Neuronal stem cell (in vitro differentiated cells): ENCODE measurements around the gene SLX9.

Source experiments
- DNase-seq: peaks from one replicate; pipeline ENCODE4 v3.0.0-alpha.2; 2013; ENCODE audit warnings: low spot score
- H2AFZ ChIP-seq: one replicate; pipeline ENCODE4 v1.6.1; 2013; ENCODE audit warnings: mild to moderate bottlenecking, low read length, inconsistent platforms
- H2AK5ac ChIP-seq: 2 replicates; pipeline ENCODE4 v1.6.1; 2013; ENCODE audit warnings: low read depth, mild to moderate bottlenecking, inconsistent platforms, low read length, moderate library complexity, mixed read lengths
- H2BK120ac ChIP-seq: 2 replicates; pipeline ENCODE4 v1.6.1; 2013; ENCODE audit warnings: low read depth, mild to moderate bottlenecking, inconsistent platforms, low read length, moderate library complexity, mixed read lengths
- H2BK12ac ChIP-seq: one replicate; pipeline ENCODE4 v1.6.1; 2013; ENCODE audit warnings: low read length, inconsistent platforms
- H2BK15ac ChIP-seq: 2 replicates; pipeline ENCODE4 v1.6.1; 2013; ENCODE audit warnings: mild to moderate bottlenecking, low read length, inconsistent platforms, mixed read lengths
- H2BK5ac ChIP-seq: one replicate; pipeline ENCODE4 v1.6.1; 2013; ENCODE audit warnings: inconsistent platforms, mild to moderate bottlenecking, low read length, moderate library complexity
- H3K14ac ChIP-seq: one replicate; pipeline ENCODE4 v1.6.1; 2013; ENCODE audit warnings: low read length, inconsistent platforms
- H3K18ac ChIP-seq: 2 replicates; pipeline ENCODE4 v1.6.1; 2013; ENCODE audit warnings: low read length, inconsistent platforms
- H3K23ac ChIP-seq: 2 replicates; pipeline ENCODE4 v1.6.1; 2013; ENCODE audit warnings: low read depth, mild to moderate bottlenecking, mixed read lengths, low read length, inconsistent platforms; ENCODE audit not compliant: poor library complexity
- H3K27ac ChIP-seq: replicated peaks from 3 replicates; pipeline ENCODE4 v1.5.1; 2013; ENCODE audit warnings: low read length, inconsistent platforms
- H3K27me3 ChIP-seq, 3 experiments: 2 replicates each; pipeline ENCODE4 v1.6.1; 2013; ENCODE audit warnings: low read length in 3 of 3, mild to moderate bottlenecking in 2 of 3, inconsistent platforms in 1 of 3, low read depth in 1 of 3, mixed read lengths in 1 of 3, moderate library complexity in 1 of 3; ENCODE audit not compliant: control insufficient read depth in 3 of 3, insufficient read depth in 3 of 3
- H3K36me3 ChIP-seq, 2 donors: replicated peaks in 1 of 2; 2 replicates each; pipeline ENCODE4 v1.6.1; 2013; ENCODE audit warnings: low read length in 2 of 2; ENCODE audit not compliant: control insufficient read depth in 2 of 2, insufficient read depth in 2 of 2
- H3K4ac ChIP-seq: 2 replicates; pipeline ENCODE4 v1.6.1; 2013; ENCODE audit warnings: inconsistent platforms, mild to moderate bottlenecking, low read length, moderate library complexity
- H3K4me1 ChIP-seq, 2 donors: 1 replicate in 1 of 2; 2 replicates in 1 of 2; pipeline ENCODE4 v1.6.1; 2013; ENCODE audit warnings: low read length in 2 of 2, low read depth in 1 of 2; ENCODE audit not compliant: control insufficient read depth in 2 of 2, insufficient read depth in 1 of 2
- H3K4me2 ChIP-seq: one replicate; pipeline ENCODE4 v1.6.1; 2013; ENCODE audit warnings: mild to moderate bottlenecking, low read length, inconsistent platforms; ENCODE audit not compliant: insufficient read depth, poor library complexity, severe bottlenecking
- H3K4me3 ChIP-seq, 2 donors: 2 replicates each; pipeline ENCODE4 v1.5.1; 2013; ENCODE audit warnings: low read length in 2 of 2, mild to moderate bottlenecking in 2 of 2, inconsistent platforms in 1 of 2, moderate library complexity in 1 of 2
- H3K79me1 ChIP-seq: one replicate; pipeline ENCODE4 v1.6.1; 2013; ENCODE audit warnings: low read depth, mild to moderate bottlenecking, inconsistent platforms, low read length, moderate library complexity
- H3K9ac ChIP-seq: one replicate; pipeline ENCODE4 v1.6.1; 2013; ENCODE audit warnings: mild to moderate bottlenecking, low read depth, low read length, inconsistent platforms; ENCODE audit not compliant: poor library complexity
- H3K9me3 ChIP-seq, 2 donors: replicated peaks in 1 of 2; 2 replicates each; pipeline versions ENCODE3 to v1.6.1; 2013; ENCODE audit warnings: low read length in 2 of 2, mild to moderate bottlenecking in 2 of 2, inconsistent platforms in 1 of 2, low read depth in 1 of 2, mixed read lengths in 1 of 2, moderate library complexity in 1 of 2; ENCODE audit not compliant: control insufficient read depth in 2 of 2, insufficient read depth in 1 of 2
- H4K8ac ChIP-seq: one replicate; pipeline ENCODE4 v1.6.1; 2013; ENCODE audit warnings: low read depth, mild to moderate bottlenecking, inconsistent platforms, low read length, moderate library complexity
- H4K91ac ChIP-seq: one replicate; pipeline ENCODE4 v1.6.1; 2013; ENCODE audit warnings: low read length, low read depth, mild to moderate bottlenecking, inconsistent platforms; ENCODE audit not compliant: poor library complexity
- WGBS, 2 donors: extraction: QIAGEN DNeasy Blood & Tissue Kit; methylation state at CpG; one replicate each; pipeline ENCODE4 v1.1.7; 2013; ENCODE audit warnings: missing lambda C conversion rate in 2 of 2, mixed read lengths in 1 of 2; ENCODE audit not compliant: insufficient read length in 2 of 2, insufficient replicate concordance in 1 of 2; ENCODE audit errors: extremely low coverage in 2 of 2; 5-methylcytosine and 5-hydroxymethylcytosine counted together

Gene SLX9

GRCh38 chr21:44998086-44998620, 58.3 kb downstream of the SLX9 start:
- Histone ChIP-seq H3K27ac (no peak overlapping the region), H4K91ac (no peak overlapping the region), H3K4me3 (no peak overlapping the region), H3K36me3 (no peaks in the 10 kb centered on the region), H2BK5ac (no peak overlapping the region), H3K9me3 (no peaks in the 10 kb centered on the region), H2BK12ac (peak overlapping the region; percentile 97), H3K79me1 (no peaks in the 10 kb centered on the region), H3K23ac (no peak overlapping the region), H2AK5ac (peak overlapping the region; percentile 94), H3K4me1 (peaks cover 5% of the 10 kb centered on the region in 2 donors), H3K18ac (peak overlapping the region; percentile 76), H3K14ac (peak overlapping the region; percentile 97), H3K9ac (no peak overlapping the region), H3K27me3 (peaks cover 0 to 43% (median 0%) of the 10 kb centered on the region in 3 experiments), H2BK15ac (no peak overlapping the region), H2AFZ (no peak overlapping the region), H3K4ac (no peak overlapping the region), H4K8ac (peak overlapping the region; percentile 29), H3K4me2 (no peak overlapping the region), H2BK120ac (no peak overlapping the region)
- WGBS, 2 donors = no CpG with 5 or more reads among the region's 10 CpGs
- DNase-seq = no peak

DNA sequence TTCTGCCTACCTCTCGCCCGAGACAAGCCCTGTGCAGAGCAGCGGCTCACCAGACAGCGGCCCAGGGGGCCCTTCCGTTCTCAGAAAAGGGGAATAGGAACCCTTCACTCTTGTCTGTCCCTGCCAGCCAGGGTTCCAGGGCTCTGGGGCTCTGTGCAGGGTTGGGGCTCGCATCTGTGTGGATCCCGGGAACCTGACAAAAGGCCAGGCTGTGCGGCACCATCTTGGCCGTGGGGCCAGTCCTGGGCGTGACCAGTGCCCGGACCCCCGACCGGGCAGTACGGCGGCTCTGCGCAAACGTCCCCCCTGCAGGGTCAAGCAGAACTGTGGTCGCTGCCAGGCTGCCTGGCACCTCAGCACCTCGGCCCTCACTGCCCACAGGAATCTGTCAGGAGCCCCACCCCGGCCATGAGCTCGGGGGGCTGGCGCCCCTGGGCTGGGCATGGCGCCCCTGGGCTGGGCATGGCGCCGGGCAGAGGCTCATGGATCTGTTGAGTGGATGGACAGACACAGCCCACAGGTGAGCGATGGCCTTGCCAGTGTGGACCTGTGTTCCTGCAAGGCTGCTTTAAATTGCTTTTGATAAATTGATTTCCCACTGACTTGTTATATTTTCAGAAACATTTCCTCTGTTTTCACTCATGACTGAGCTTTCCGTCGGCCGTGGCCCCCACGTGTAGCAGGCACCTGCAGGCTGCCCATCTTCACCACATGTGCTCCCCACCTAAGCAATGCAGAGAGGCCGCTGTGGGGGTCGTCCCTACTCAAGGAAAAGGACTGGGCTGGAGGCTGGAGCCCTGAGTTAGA, 59.0 kb downstream of the SLX9 start:
- DNase-seq = no peak
- no peaks in the 10 kb centered on the region for H3K9me3 ChIP-seq
- no peak overlapping the region for H4K8ac ChIP-seq
- H2BK120ac ChIP-seq = no peak overlapping the region
- peak overlapping the region; percentile 65 for H3K23ac ChIP-seq
- H3K4me1 ChIP-seq = peaks cover 10 to 11% of the 10 kb centered on the region in 2 donors
- H3K14ac ChIP-seq = peak overlapping the region; percentile 97
- no peak overlapping the region for H2AFZ ChIP-seq
- peak overlapping the region; percentile 90 for H2AK5ac ChIP-seq
- H2BK5ac ChIP-seq = no peak overlapping the region
- no peak overlapping the region for H3K4me2 ChIP-seq
- H3K27ac ChIP-seq = no peak overlapping the region
- WGBS, 2 donors = no CpG with 5 or more reads among the region's 32 CpGs
- peak overlapping the region; percentile 37 for H3K4ac ChIP-seq
- no peak overlapping the region for H3K9ac ChIP-seq
- no peak overlapping the region for H3K4me3 ChIP-seq
- peak overlapping the region; percentile 94 for H2BK12ac ChIP-seq
- H3K27me3 ChIP-seq = peaks cover 0 to 43% (median 0%) of the 10 kb centered on the region in 3 experiments
- H3K36me3 ChIP-seq = no peaks in the 10 kb centered on the region
- peak overlapping the region; percentile 76 for H3K18ac ChIP-seq
- H3K79me1 ChIP-seq = no peaks in the 10 kb centered on the region
- no peak overlapping the region for H4K91ac ChIP-seq
- no peak overlapping the region for H2BK15ac ChIP-seq

DNA sequence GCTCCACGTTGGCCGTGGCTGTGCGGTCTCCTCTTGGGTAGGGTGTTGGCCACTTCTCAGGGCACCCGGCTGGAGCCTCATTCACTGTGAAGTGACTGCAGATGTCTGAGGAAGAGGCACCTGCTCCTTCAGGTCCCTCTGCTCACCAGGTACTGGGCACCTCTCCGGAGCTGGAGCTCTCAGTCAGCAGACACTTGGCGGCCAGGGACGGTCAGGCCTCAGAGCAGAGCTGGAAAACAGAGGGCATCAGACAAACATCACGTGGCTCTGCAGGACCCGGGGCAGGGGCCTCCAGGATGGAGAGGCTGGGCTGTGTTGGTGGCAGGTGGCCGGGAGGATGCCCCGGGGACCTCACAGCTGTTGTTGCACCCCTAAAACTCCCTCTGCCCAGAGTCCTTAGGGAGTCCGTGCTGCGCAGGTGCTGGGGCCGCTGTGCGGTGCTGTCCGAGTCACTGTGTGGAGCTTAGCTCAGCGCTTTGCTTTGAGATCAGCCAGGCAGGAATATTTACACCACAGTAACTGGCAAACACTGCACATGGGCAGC, 59.7 kb downstream of the SLX9 start:
- Histone ChIP-seq H3K18ac (peak overlapping the region; percentile 3), H3K4me3 (no peak overlapping the region), H4K8ac (no peak overlapping the region), H3K36me3 (no peaks in the 10 kb centered on the region), H2BK15ac (no peak overlapping the region), H3K23ac (peak overlapping the region; percentile 55), H2BK120ac (peak overlapping the region; percentile 72), H3K9ac (no peak overlapping the region), H2AK5ac (peak overlapping the region; percentile 70), H3K9me3 (no peaks in the 10 kb centered on the region), H3K4me2 (peak overlapping the region; percentile 18), H4K91ac (peak overlapping the region; percentile 7), H3K14ac (peak overlapping the region; percentile 82), H2AFZ (no peak overlapping the region), H3K4me1 (peaks cover 12 to 14% of the 10 kb centered on the region in 2 donors), H3K4ac (no peak overlapping the region), H3K27ac (no peak overlapping the region), H2BK12ac (no peak overlapping the region), H3K79me1 (no peaks in the 10 kb centered on the region), H3K27me3 (peaks cover 0 to 41% (median 0%) of the 10 kb centered on the region in 3 experiments), H2BK5ac (peak overlapping the region; percentile 29)
- DNase-seq = no peak
- no CpG with 5 or more reads among the region's 17 CpGs for WGBS, 2 donors
